ENCODE data around the gene RALB. TPM values are rescaled to one million over a fixed set of nuclear protein-coding genes. Genes with fewer than 3 reads are reported as not detected.

Gene RALB
- total RNA-seq, 1 experiment from 2014 or later, result 7.2 TPM

DNA sequence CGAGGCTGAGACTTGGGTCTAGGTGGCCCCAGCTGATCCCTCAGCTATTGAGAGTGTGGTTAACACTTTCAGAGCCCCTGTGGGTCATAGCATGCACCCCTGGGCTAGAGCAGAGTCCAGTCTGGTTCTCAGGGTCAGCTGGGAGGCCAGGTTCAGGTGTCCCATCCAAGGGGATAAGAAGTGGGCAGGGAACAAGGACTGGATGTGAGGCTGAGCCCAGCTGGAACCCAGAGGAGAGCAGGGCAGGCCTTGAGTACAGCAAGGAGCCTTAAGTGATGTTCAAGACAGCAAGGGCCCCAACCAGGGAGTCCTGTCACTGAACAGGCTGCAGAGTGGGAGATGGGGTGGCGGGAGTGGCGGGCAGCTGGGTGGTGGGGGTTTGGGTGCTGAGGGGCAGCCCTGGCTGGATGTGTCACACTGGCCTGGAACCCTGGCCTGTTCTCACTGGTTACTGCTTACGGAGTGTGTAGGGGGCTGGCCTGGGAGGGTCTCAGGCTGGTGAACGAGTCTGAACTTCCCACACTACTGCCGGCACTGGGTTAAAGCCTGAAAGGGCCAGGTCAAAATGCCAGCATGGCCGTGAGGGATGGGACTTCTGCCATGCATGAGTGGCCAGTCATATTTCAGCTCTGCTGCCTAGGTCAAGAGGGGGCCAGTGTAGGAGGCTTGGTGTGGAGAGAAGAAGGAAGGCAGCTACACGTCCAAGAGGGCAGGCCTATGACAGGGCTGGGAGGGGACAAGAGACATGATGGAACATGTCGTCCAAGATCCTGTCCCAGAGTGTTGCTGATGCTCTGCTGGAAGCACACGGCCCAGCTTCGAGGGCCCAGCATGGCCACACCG, 43.0 kb upstream of the RALB start:
- no peaks in the 10 kb centered on the region for H4K20me1 ChIP-seq (ENCODE audit: insufficient read depth, low read depth, low read length)

DNA sequence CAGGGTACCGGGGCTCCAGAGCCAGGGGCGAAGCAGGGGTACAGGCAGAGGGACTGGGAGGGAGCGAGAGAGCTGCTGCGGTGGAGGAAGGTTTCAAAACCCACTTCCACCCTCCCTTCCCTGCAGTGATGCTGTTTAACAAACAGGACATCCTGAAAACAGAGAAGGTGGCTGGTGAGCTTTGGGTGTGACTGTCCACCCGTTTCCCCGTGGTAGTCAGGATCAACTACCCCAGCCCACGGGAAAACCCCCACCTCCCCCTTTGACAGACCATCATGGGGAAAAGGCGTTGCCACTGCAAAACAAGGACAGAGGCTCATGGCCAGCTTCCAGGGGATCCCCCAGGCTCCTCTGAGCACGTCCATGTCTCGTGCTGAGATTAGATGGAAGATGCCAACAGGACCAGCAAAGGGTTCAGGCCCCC, 42.4 kb upstream of the RALB start:
- H3K9me2 ChIP-seq (replicated peaks; ENCODE audit: insufficient read depth, low read length), result no peaks in the 10 kb centered on the region
- no peak overlapping the region for H3K4me3 ChIP-seq (ENCODE audit: low read length)
- no peak for DNase-seq
- no peaks in the 10 kb centered on the region for H3K79me2 ChIP-seq (ENCODE audit: low read length)
- no peaks in the 10 kb centered on the region for H4K20me1 ChIP-seq (ENCODE audit: insufficient read depth, low read depth, low read length)
- H3K9ac ChIP-seq (ENCODE audit: low read length), result no peak overlapping the region
- H2AFZ ChIP-seq (ENCODE audit: low read length), result no peak overlapping the region
- no peaks in the 10 kb centered on the region for H3K4me1 ChIP-seq (ENCODE audit: low read length)
- no peaks in the 10 kb centered on the region for H3K36me3 ChIP-seq (ENCODE audit: insufficient read depth, low read length)
- H3K9me3 ChIP-seq (ENCODE audit: low read length), result no peaks in the 10 kb centered on the region
- H3K27me3 ChIP-seq (ENCODE audit: low read length), result no peaks in the 10 kb centered on the region
- H3K27ac ChIP-seq (ENCODE audit: low read length), result no peak overlapping the region
- no peak overlapping the region for H3K4me2 ChIP-seq (ENCODE audit: low read depth, low read length, poor library complexity, severe bottlenecking)

More for the DNA sequence above, 43.0 kb upstream of the RALB start:
- no peaks in the 10 kb centered on the region for H3K79me2 ChIP-seq (ENCODE audit: low read length)
- H3K36me3 ChIP-seq (ENCODE audit: insufficient read depth, low read length), result no peaks in the 10 kb centered on the region
- H2AFZ ChIP-seq (ENCODE audit: low read length), result no peak overlapping the region
- H3K4me3 ChIP-seq (ENCODE audit: low read length), result no peak overlapping the region
- DNase-seq, result no peak
- no peaks in the 10 kb centered on the region for H3K4me1 ChIP-seq (ENCODE audit: low read length)
- H3K9me2 ChIP-seq (replicated peaks; ENCODE audit: insufficient read depth, low read length), result no peaks in the 10 kb centered on the region
- H3K9me3 ChIP-seq (ENCODE audit: low read length), result no peaks in the 10 kb centered on the region
- H3K27ac ChIP-seq (ENCODE audit: low read length), result no peak overlapping the region
- H3K27me3 ChIP-seq (ENCODE audit: low read length), result no peaks in the 10 kb centered on the region
- H3K4me2 ChIP-seq (ENCODE audit: low read depth, low read length, poor library complexity, severe bottlenecking), result no peak overlapping the region
- H3K9ac ChIP-seq (ENCODE audit: low read length), result no peak overlapping the region

DNA sequence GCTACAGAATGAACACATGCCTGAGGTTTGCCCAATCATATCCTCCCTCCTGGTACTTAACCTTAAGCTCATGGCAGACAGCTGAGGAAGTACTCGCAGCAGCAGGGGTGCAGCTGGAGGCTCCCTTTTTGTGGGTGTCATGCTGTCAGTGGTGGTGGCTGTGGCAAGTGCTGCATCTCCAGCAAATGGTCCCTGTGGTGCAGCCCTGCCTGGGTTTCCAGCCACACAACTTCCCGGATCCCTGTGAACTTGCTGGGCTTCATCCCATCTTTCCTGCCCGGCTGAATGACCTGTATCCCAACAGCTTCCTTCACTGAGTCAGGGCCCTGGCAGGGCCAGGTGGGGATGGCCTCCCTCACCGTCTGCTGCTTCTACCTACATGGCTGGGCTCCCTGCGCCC, 34.5 kb upstream of the RALB start:
- peaks cover 16% of the 10 kb centered on the region for H3K4me1 ChIP-seq (ENCODE audit: low read length)
- H3K4me2 ChIP-seq (ENCODE audit: low read depth, low read length, poor library complexity, severe bottlenecking), result no peak overlapping the region
- H3K9me3 ChIP-seq (ENCODE audit: low read length), result no peaks in the 10 kb centered on the region
- H3K27me3 ChIP-seq (ENCODE audit: low read length), result no peaks in the 10 kb centered on the region
- no peak overlapping the region for H3K4me3 ChIP-seq (ENCODE audit: low read length)
- no peak overlapping the region for H3K9ac ChIP-seq (ENCODE audit: low read length)
- H3K9me2 ChIP-seq (replicated peaks; ENCODE audit: insufficient read depth, low read length), result no peaks in the 10 kb centered on the region
- 0 out of 2 replicates have a peak, but pooled peaks cover 7% of the 10 kb centered on the region for H3K79me2 ChIP-seq (ENCODE audit: low read length)
- no peak overlapping the region for H2AFZ ChIP-seq (ENCODE audit: low read length)
- no peak overlapping the region for H3K27ac ChIP-seq (ENCODE audit: low read length)
- DNase-seq, result peak; percentile 11
- H4K20me1 ChIP-seq (ENCODE audit: insufficient read depth, low read depth, low read length), result no peaks in the 10 kb centered on the region
- no peaks in the 10 kb centered on the region for H3K36me3 ChIP-seq (ENCODE audit: insufficient read depth, low read length)

GRCh38 chr2:120219291-120219690, 33.4 kb upstream of the RALB start:
- H3K4me2 ChIP-seq (ENCODE audit: low read depth, low read length, poor library complexity, severe bottlenecking), result no peak overlapping the region

DNA sequence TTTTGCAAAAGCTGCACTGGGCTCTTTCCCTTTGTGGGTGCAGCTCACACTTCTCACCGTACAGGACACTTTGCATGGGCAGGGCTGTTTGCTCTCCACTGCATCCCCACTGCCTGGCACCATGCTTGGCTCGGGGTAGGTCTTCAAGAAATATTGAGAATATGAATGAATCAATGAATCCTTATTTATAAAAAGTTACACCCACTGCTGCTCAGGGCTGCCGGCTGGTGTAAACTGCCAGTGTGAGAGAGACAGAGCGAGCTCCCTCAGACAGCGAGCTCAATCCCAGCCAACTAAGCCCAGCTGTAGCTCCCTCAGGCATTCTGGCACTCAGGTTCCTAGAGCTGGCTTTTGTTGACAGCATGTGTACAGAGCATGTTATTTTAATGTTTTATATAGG, 32.9 kb upstream of the RALB start:
- H3K9me2 ChIP-seq (replicated peaks; ENCODE audit: insufficient read depth, low read length), result no peaks in the 10 kb centered on the region
- no peak overlapping the region for H2AFZ ChIP-seq (ENCODE audit: low read length)
- H3K9ac ChIP-seq (ENCODE audit: low read length), result no peak overlapping the region
- H3K4me3 ChIP-seq (ENCODE audit: low read length), result no peak overlapping the region
- H3K4me1 ChIP-seq (ENCODE audit: low read length), result peaks cover 25% of the 10 kb centered on the region
- no peak overlapping the region for H3K27ac ChIP-seq (ENCODE audit: low read length)
- 0 out of 2 replicates have a peak, but pooled peaks cover 7% of the 10 kb centered on the region for H3K79me2 ChIP-seq (ENCODE audit: low read length)
- no peak overlapping the region for H3K4me2 ChIP-seq (ENCODE audit: low read depth, low read length, poor library complexity, severe bottlenecking)
- no peaks in the 10 kb centered on the region for H4K20me1 ChIP-seq (ENCODE audit: insufficient read depth, low read depth, low read length)
- H3K9me3 ChIP-seq (ENCODE audit: low read length), result no peaks in the 10 kb centered on the region
- peak; percentile 35 for DNase-seq
- no peaks in the 10 kb centered on the region for H3K36me3 ChIP-seq (ENCODE audit: insufficient read depth, low read length)
- H3K27me3 ChIP-seq (ENCODE audit: low read length), result no peaks in the 10 kb centered on the region

More at GRCh38 chr2:120219291-120219690, 33.4 kb upstream of the RALB start:
- Histone ChIP-seq H3K9ac (ENCODE audit: low read length) (no peak overlapping the region), H3K9me2 (replicated peaks; ENCODE audit: insufficient read depth, low read length) (no peaks in the 10 kb centered on the region), H3K4me1 (ENCODE audit: low read length) (peaks cover 25% of the 10 kb centered on the region), H3K36me3 (ENCODE audit: insufficient read depth, low read length) (no peaks in the 10 kb centered on the region), H4K20me1 (ENCODE audit: insufficient read depth, low read depth, low read length) (no peaks in the 10 kb centered on the region), H2AFZ (ENCODE audit: low read length) (no peak overlapping the region), H3K4me3 (ENCODE audit: low read length) (no peak overlapping the region), H3K9me3 (ENCODE audit: low read length) (no peaks in the 10 kb centered on the region), H3K79me2 (ENCODE audit: low read length) (0 out of 2 replicates have a peak, but pooled peaks cover 7% of the 10 kb centered on the region), H3K27me3 (ENCODE audit: low read length) (no peaks in the 10 kb centered on the region), H3K27ac (ENCODE audit: low read length) (no peak overlapping the region)
- peak; percentile 17 for DNase-seq

DNA sequence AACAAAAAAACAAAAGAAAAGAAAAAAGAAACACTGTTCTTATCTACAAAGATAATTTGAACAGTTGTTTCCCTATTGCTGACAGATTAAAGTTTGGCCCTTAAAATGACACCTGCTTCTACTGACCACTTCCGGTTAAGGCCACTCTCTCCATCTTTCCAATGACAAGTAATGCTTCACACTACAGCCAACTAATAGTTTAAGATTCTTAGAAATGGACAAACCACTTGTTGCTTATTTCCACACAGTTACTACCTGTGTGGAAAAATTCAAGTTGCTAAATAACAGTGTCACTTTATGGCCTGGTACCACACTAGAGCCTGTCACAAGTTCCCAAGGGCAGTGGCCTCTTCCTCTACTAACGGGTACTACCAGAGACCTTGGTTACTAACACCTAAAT, 31.9 kb upstream of the RALB start:
- peaks cover 25% of the 10 kb centered on the region for H3K4me1 ChIP-seq (ENCODE audit: low read length)
- H2AFZ ChIP-seq (ENCODE audit: low read length), result no peak overlapping the region
- H3K4me3 ChIP-seq (ENCODE audit: low read length), result no peak overlapping the region
- no peaks in the 10 kb centered on the region for H3K27me3 ChIP-seq (ENCODE audit: low read length)
- H3K9me3 ChIP-seq (ENCODE audit: low read length), result no peaks in the 10 kb centered on the region
- DNase-seq, result no peak
- no peak overlapping the region for H3K9ac ChIP-seq (ENCODE audit: low read length)
- no peak overlapping the region for H3K27ac ChIP-seq (ENCODE audit: low read length)
- no peaks in the 10 kb centered on the region for H3K36me3 ChIP-seq (ENCODE audit: insufficient read depth, low read length)
- H3K79me2 ChIP-seq (ENCODE audit: low read length), result 0 out of 2 replicates have a peak, but pooled peaks cover 7% of the 10 kb centered on the region
- H3K9me2 ChIP-seq (replicated peaks; ENCODE audit: insufficient read depth, low read length), result no peaks in the 10 kb centered on the region
- H3K4me2 ChIP-seq (ENCODE audit: low read depth, low read length, poor library complexity, severe bottlenecking), result no peak overlapping the region
- no peaks in the 10 kb centered on the region for H4K20me1 ChIP-seq (ENCODE audit: insufficient read depth, low read depth, low read length)

DNA sequence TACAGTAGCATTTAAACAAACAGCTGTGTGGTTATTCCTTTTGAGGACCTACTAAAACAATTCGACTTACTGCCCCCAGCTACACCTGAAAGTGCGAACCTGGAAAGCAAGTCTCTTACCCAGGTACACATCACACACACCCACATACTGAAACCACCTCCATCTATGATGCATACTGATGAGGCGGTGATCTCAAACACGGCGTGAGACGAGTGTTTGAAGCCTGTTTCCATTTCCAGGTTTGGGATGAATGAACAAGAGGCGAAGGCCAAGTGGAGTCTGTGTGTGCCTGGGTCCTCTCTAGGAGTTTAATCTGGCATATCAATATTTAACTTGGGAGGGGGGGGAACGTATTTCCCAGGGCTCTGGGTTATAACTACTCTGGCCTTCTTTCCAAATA, 31.0 kb upstream of the RALB start:
- H3K36me3 ChIP-seq (ENCODE audit: insufficient read depth, low read length), result no peaks in the 10 kb centered on the region
- no peak overlapping the region for H3K9ac ChIP-seq (ENCODE audit: low read length)
- 0 out of 2 replicates have a peak, but pooled peaks cover 7% of the 10 kb centered on the region for H3K79me2 ChIP-seq (ENCODE audit: low read length)
- no peaks in the 10 kb centered on the region for H3K9me3 ChIP-seq (ENCODE audit: low read length)
- H3K4me1 ChIP-seq (ENCODE audit: low read length), result peaks cover 25% of the 10 kb centered on the region
- H4K20me1 ChIP-seq (ENCODE audit: insufficient read depth, low read depth, low read length), result no peaks in the 10 kb centered on the region
- peak overlapping the region; percentile 88 for H3K4me2 ChIP-seq (ENCODE audit: low read depth, low read length, poor library complexity, severe bottlenecking)
- H3K9me2 ChIP-seq (replicated peaks; ENCODE audit: insufficient read depth, low read length), result no peaks in the 10 kb centered on the region
- H3K27ac ChIP-seq (ENCODE audit: low read length), result no peak overlapping the region
- DNase-seq, result no peak
- H3K27me3 ChIP-seq (ENCODE audit: low read length), result no peaks in the 10 kb centered on the region
- no peak overlapping the region for H3K4me3 ChIP-seq (ENCODE audit: low read length)
- H2AFZ ChIP-seq (ENCODE audit: low read length), result no peak overlapping the region

DNA sequence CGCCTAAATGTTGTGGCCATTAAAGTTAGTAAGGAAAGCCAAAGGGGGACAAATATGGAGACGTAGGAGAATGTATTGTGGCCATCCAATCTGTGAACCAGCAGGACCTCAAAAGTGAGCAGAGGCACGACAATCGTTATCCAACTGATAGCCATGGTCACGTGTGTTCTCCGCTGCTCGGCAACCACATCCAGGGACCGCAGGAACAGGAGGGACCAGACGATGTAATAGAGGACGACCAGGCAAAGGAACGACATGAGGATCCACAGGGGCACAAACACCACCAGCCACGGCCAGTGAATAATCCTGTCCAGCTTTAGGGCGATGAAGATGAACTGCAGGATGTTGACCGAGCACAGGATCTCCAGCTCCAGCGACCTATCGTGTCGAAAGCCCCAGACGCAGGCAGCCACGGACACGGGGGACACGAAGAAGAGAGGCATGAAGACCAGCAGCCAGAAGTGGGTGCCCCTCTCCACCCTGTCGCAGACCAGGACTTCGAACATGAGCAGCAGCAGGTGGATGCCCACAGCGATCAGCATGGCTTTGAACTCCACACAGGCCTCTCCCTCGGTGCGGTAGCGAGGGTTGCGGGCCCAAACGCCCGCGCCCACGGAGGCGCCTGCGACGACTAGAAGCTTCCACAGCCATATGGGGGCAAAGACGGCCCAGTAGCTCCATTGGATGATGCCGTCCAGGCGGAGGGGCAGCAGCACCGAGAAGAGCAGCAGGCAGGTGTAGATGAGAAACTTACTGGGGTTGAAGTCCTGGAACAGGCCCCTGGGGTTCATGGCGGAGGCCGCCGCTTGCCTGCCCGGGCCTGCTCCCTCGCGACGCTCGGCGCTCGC, 30.2 kb upstream of the RALB start:
- DNase-seq, result no peak
- no peaks in the 10 kb centered on the region for H3K9me2 ChIP-seq (replicated peaks; ENCODE audit: insufficient read depth, low read length)
- peak overlapping the region; percentile 76 for H3K4me3 ChIP-seq (ENCODE audit: low read length)
- H3K27ac ChIP-seq (ENCODE audit: low read length), result no peak overlapping the region
- peaks cover 25% of the 10 kb centered on the region for H3K4me1 ChIP-seq (ENCODE audit: low read length)
- no peaks in the 10 kb centered on the region for H3K27me3 ChIP-seq (ENCODE audit: low read length)
- H3K36me3 ChIP-seq (ENCODE audit: insufficient read depth, low read length), result no peaks in the 10 kb centered on the region
- no peaks in the 10 kb centered on the region for H3K9me3 ChIP-seq (ENCODE audit: low read length)
- H3K4me2 ChIP-seq (ENCODE audit: low read depth, low read length, poor library complexity, severe bottlenecking), result peak overlapping the region; percentile 88
- H2AFZ ChIP-seq (ENCODE audit: low read length), result peak overlapping the region; percentile 98; the same call in 1 of the 2 replicates
- 0 out of 2 replicates have a peak, but pooled peaks cover 7% of the 10 kb centered on the region for H3K79me2 ChIP-seq (ENCODE audit: low read length)
- peak overlapping the region; percentile 75; the same call in 1 of the 2 replicates for H3K9ac ChIP-seq (ENCODE audit: low read length)
- H4K20me1 ChIP-seq (ENCODE audit: insufficient read depth, low read depth, low read length), result no peaks in the 10 kb centered on the region

All from Karpas-422 (cell line).